ENCODE results near the gene SHOX.
A peak's percentile ranks its signal among the peaks of the same experiment; 100 is the strongest.
"Not testable (repeated sequence)": the region's sequence is repeated elsewhere in the genome, so short reads cannot be mapped to it uniquely, and the experiment has no call there.

Gene SHOX

DNA sequence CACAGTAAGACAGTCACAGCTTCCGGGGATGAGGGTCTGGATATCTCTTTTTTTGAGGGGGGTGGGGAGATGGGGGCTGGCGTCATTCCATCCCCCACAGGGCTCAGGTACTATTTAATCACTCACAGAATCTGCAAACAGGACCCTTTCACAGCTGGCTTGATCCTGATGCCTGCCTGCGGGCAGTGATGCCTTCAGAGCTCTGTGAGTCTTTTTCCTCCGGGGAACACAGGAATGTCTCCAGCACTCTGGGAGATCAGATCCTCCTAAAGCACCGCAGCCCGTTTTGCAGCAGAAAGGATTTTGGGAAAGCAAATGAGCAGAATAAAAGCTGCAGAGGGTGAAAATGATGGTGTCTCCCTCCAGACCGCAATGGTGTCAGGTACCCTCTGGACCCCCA is 13.2 kb upstream of the SHOX start:
- Histone ChIP-seq H3K9ac (ENCODE audit: low read depth, low read length) (no peak overlapping the region), H3K9me3 (ENCODE audit: control insufficient read depth, insufficient read depth, low read length) (no peaks in the 10 kb centered on the region), H3K4me1 (ENCODE audit: insufficient read depth, low read length) (no peaks in the 10 kb centered on the region; the same call in 1 of the 2 replicates)

GRCh38 chrX:617891-618290 is 12.7 kb upstream of the SHOX start:
- H3K36me3 ChIP-seq (ENCODE audit: insufficient read depth, low read length): no peaks in the 10 kb centered on the region
- H3K9ac ChIP-seq (ENCODE audit: low read depth, low read length): no peak overlapping the region
- no peaks in the 10 kb centered on the region for H3K9me3 ChIP-seq (ENCODE audit: control insufficient read depth, insufficient read depth, low read length)
- no peaks in the 10 kb centered on the region; the same call in 1 of the 2 replicates for H3K4me1 ChIP-seq (ENCODE audit: insufficient read depth, low read length)

More for the DNA sequence above, 13.2 kb upstream of the SHOX start:
- no peaks in the 10 kb centered on the region for H3K36me3 ChIP-seq (ENCODE audit: insufficient read depth, low read length)

GRCh38 chrX:618304-618703 is 12.3 kb upstream of the SHOX start:
- not testable (repeated sequence) for H3K9ac ChIP-seq (ENCODE audit: low read depth, low read length); H3K4me1 ChIP-seq (ENCODE audit: insufficient read depth, low read length); H3K36me3 ChIP-seq (ENCODE audit: insufficient read depth, low read length); H3K9me3 ChIP-seq (ENCODE audit: control insufficient read depth, insufficient read depth, low read length)

GRCh38 chrX:618761-619450 is 11.7 kb upstream of the SHOX start:
- no peaks in the 10 kb centered on the region for H3K36me3 ChIP-seq (ENCODE audit: insufficient read depth, low read length)
- no peaks in the 10 kb centered on the region; the same call in 1 of the 2 replicates for H3K4me1 ChIP-seq (ENCODE audit: insufficient read depth, low read length)
- no peaks in the 10 kb centered on the region for H3K9me3 ChIP-seq (ENCODE audit: control insufficient read depth, insufficient read depth, low read length)
- no peak overlapping the region for H3K9ac ChIP-seq (ENCODE audit: low read depth, low read length)

GRCh38 chrX:619451-619811 is 11.2 kb upstream of the SHOX start:
- no peaks in the 10 kb centered on the region; the same call in 1 of the 2 replicates for H3K4me1 ChIP-seq (ENCODE audit: insufficient read depth, low read length)
- no peak overlapping the region; the same call in 1 of the 2 replicates for H3K9ac ChIP-seq (ENCODE audit: low read depth, low read length)

DNA sequence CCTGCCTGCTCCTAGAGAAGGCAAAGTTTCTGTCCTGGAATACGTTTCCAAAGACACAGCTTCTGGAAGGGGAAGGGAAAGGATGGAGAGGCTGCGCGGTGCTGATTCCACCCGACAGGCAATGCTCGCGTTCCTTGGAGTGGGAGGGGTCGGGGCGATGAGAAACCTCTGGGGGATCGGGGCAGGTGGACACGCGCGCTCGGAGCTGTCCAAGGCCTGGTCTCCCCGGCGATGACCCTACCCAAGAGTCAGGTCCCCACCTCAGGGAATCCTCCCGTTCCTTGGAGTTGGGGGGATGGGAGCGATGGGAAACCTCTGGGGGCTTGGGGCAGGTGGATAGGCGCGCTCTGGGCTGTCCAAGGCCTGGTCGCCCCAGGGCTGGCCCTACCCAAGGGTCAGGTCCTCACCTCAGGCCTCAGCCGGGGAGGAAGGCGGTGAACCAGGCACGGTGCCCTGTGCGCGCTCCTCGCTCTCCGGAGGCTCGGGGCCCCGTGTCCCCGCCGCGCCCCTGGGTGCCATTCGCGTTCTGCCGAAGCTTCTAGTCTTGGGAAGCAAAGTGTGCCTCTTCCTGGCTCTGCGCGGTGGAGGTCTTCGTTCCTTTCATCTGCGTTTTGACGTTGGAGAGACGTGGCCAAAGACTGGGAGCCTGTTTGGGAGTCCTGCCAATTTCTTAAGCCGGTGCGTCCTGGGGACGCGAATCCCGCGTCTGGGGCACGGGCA is 10.6 kb upstream of the SHOX start:
- no peaks in the 10 kb centered on the region; the same call in 1 of the 2 replicates for H3K4me1 ChIP-seq (ENCODE audit: insufficient read depth, low read length)
- H3K36me3 ChIP-seq (ENCODE audit: insufficient read depth, low read length): no peaks in the 10 kb centered on the region
- no peak overlapping the region; the same call in 1 of the 2 replicates for H3K9ac ChIP-seq (ENCODE audit: low read depth, low read length)
- no peaks in the 10 kb centered on the region for H3K9me3 ChIP-seq (ENCODE audit: control insufficient read depth, insufficient read depth, low read length)

More at GRCh38 chrX:619451-619811, 11.2 kb upstream of the SHOX start:
- Histone ChIP-seq H3K36me3 (ENCODE audit: insufficient read depth, low read length) (no peaks in the 10 kb centered on the region), H3K9me3 (ENCODE audit: control insufficient read depth, insufficient read depth, low read length) (no peaks in the 10 kb centered on the region)

- Histone ChIP-seq H3K4me1 (ENCODE audit: insufficient read depth, low read length) (no peaks in the 10 kb centered on the region; the same call in 1 of the 2 replicates), H3K36me3 (ENCODE audit: insufficient read depth, low read length) (no peaks in the 10 kb centered on the region), H3K9ac (ENCODE audit: low read depth, low read length) (no peak overlapping the region), H3K9me3 (ENCODE audit: control insufficient read depth, insufficient read depth, low read length) (no peaks in the 10 kb centered on the region)
These were observed 8.7 kb upstream of the SHOX start for GRCh38 chrX:621705-622503.

DNA sequence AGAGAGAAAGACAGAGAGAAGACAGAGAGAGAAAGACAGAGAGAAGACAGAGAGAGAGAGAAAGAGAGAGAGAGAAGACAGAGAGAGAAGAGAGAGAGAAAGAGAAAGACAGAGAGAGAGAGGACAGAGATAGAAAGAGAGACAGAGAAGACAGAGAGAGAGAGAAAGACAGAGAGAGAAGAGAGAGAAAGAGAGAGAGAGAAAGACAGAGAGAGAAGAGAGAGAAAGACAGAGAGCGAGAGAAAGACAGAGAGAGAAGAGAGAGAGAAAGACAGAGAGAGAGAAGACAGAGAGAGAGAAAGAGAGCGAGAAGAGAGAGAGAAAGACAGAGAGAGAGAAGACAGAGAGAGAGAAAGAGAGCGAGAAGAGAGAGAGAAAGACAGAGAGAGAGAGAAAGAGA is 7.8 kb upstream of the SHOX start:
- not testable (repeated sequence) for H3K36me3 ChIP-seq (ENCODE audit: insufficient read depth, low read length); H3K4me1 ChIP-seq (ENCODE audit: insufficient read depth, low read length); H3K9me3 ChIP-seq (ENCODE audit: control insufficient read depth, insufficient read depth, low read length); H3K9ac ChIP-seq (ENCODE audit: low read depth, low read length)

GRCh38 chrX:623268-623598 is 7.4 kb upstream of the SHOX start:
- H3K4me1 ChIP-seq (ENCODE audit: insufficient read depth, low read length): peaks cover 4% of the 10 kb centered on the region; the same call in 1 of the 2 replicates
- H3K36me3 ChIP-seq (ENCODE audit: insufficient read depth, low read length): no peaks in the 10 kb centered on the region
- no peaks in the 10 kb centered on the region for H3K9me3 ChIP-seq (ENCODE audit: control insufficient read depth, insufficient read depth, low read length)
- H3K9ac ChIP-seq (ENCODE audit: low read depth, low read length): no peak overlapping the region

GRCh38 chrX:623599-624315 is 6.8 kb upstream of the SHOX start:
- Histone ChIP-seq H3K36me3 (ENCODE audit: insufficient read depth, low read length) (no peaks in the 10 kb centered on the region), H3K4me1 (ENCODE audit: insufficient read depth, low read length) (peaks cover 4% of the 10 kb centered on the region; the same call in 1 of the 2 replicates), H3K9me3 (ENCODE audit: control insufficient read depth, insufficient read depth, low read length) (no peaks in the 10 kb centered on the region), H3K9ac (ENCODE audit: low read depth, low read length) (peak overlapping the region; percentile 36; the same call in 1 of the 2 replicates)

DNA sequence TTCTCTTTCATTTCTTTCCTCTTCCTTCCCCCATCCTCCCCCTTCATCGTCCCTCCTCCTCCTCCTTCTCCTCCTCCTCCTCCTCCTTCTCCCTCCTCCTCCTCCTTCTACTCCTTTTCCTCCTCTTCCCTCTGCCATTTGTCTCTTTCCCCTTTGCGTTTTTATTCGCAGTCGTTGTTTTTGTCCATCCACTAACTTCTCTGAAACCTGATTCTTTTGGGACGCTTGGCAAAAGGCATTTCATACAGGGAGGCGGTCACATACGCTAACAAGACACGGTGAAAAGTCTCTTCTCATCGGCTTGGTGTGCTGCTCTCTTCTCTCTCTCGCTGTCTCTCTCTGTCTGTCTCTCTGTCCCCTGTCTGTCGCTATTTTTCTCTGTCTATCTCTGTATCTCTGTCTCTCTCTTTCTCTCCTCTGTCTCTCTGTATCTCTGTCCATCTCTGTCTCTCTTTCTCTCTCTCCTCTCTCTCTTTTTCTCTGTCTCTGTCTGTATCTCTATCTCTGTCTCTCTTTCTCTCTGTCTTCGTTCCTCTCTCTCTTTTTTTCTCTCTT is 5.4 kb upstream of the SHOX start:
- no peaks in the 10 kb centered on the region for H3K9me3 ChIP-seq (ENCODE audit: control insufficient read depth, insufficient read depth, low read length)
- H3K9ac ChIP-seq (ENCODE audit: low read depth, low read length): no peak overlapping the region
- no peaks in the 10 kb centered on the region for H3K36me3 ChIP-seq (ENCODE audit: insufficient read depth, low read length)
- H3K4me1 ChIP-seq (ENCODE audit: insufficient read depth, low read length): peaks cover 4% of the 10 kb centered on the region; the same call in 1 of the 2 replicates

- H3K36me3 ChIP-seq (ENCODE audit: insufficient read depth, low read length); H3K4me1 ChIP-seq (ENCODE audit: insufficient read depth, low read length); H3K9me3 ChIP-seq (ENCODE audit: control insufficient read depth, insufficient read depth, low read length); H3K9ac ChIP-seq (ENCODE audit: low read depth, low read length): not testable (repeated sequence)
These were observed 4.5 kb upstream of the SHOX start for GRCh38 chrX:626047-626446.

GRCh38 chrX:626745-627509 is 3.7 kb upstream of the SHOX start:
- Histone ChIP-seq H3K9ac (ENCODE audit: low read depth, low read length) (no peak overlapping the region), H3K4me1 (ENCODE audit: insufficient read depth, low read length) (0 out of 2 replicates have a peak, but pooled peaks cover 4% of the 10 kb centered on the region), H3K9me3 (ENCODE audit: control insufficient read depth, insufficient read depth, low read length) (no peaks in the 10 kb centered on the region), H3K36me3 (ENCODE audit: insufficient read depth, low read length) (no peaks in the 10 kb centered on the region)
